Skeletal muscle satellite cell (primary cell): ENCODE measurements around the gene ZFPL1.
"Not testable (repeated sequence)": the region's sequence is repeated elsewhere in the genome, so short reads cannot be mapped to it uniquely, and the experiment has no call there.

Source experiments
- H3K27me3 ChIP-seq: 2 replicates; pipeline ENCODE4 v1.7.0; 2013; ENCODE audit warnings: low read length; ENCODE audit not compliant: control insufficient read depth, insufficient read depth
- H3K36me3 ChIP-seq: 2 replicates; pipeline ENCODE4 v1.7.0; 2013; ENCODE audit warnings: mild to moderate bottlenecking, control low read depth, low read length; ENCODE audit not compliant: insufficient read depth
- H3K4me1 ChIP-seq: 2 replicates; pipeline ENCODE4 v1.7.0; 2013; ENCODE audit warnings: low read length; ENCODE audit not compliant: control insufficient read depth, insufficient read depth
- H3K4me2 ChIP-seq: 2 replicates; pipeline ENCODE4 v1.7.0; 2013; ENCODE audit warnings: mild to moderate bottlenecking, low read length
- H3K4me3 ChIP-seq: 2 replicates; pipeline ENCODE4 v1.7.0; 2013; ENCODE audit warnings: low read length
- H3K9ac ChIP-seq: 2 replicates; pipeline ENCODE4 v1.7.0; 2013; ENCODE audit warnings: mild to moderate bottlenecking, low read depth, low read length, moderate library complexity
- H3K9me3 ChIP-seq: replicated peaks from 2 replicates; pipeline ENCODE4 v1.7.0; 2013; ENCODE audit warnings: mild to moderate bottlenecking, control low read depth, low read length

ZFPL1 gene

DNA sequence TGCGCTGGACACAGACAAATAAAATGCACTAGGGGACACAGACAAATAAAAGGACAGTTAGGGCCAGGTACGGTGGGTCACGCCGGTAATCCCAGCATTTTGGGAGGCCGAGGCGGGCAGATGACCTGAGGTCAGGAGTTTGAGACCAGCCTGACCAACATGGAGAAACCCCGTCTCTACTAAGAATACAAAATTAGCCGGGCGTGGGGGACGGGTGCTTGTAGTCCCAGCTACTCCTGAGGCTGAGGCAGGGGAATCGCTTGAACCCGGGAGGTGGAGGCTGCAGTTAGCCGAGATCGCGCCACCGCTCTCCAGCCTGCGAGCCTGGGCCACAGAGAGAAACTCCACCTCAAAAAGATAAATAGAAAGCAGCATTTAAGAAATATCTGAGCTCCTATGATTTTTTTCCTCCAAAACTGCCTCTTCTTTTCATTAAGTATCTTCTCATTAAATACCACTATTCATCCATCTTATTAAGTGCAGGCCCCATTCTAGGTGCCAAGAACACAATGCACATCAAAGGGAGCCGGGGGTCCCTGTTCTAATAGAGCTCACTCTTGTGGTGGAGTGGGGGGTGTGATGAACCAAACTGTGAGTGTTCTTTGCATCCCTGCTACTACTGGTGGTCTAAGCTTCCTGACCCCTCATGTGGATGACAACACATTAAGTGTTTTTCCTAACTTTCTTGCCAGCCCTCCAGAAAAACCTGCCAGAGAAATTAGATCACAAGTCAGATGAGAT, 34.2 kb downstream of the ZFPL1 start:
- Histone ChIP-seq H3K4me1 (peaks cover 26% of the 10 kb centered on the region), H3K9ac (no peak overlapping the region), H3K9me3 (no peaks in the 10 kb centered on the region), H3K27me3 (no peaks in the 10 kb centered on the region), H3K36me3 (peaks cover 42% of the 10 kb centered on the region), H3K4me2 (no peak overlapping the region), H3K4me3 (no peak overlapping the region)

- H3K4me2 ChIP-seq, H3K9ac ChIP-seq, H3K9me3 ChIP-seq, H3K4me3 ChIP-seq, H3K27me3 ChIP-seq: not testable (repeated sequence)
- peaks cover 24% of the 10 kb centered on the region for H3K4me1 ChIP-seq
- peaks cover 42% of the 10 kb centered on the region for H3K36me3 ChIP-seq
Measured at GRCh38 chr11:65118891-65119669, 35.1 kb downstream of the ZFPL1 start.

DNA sequence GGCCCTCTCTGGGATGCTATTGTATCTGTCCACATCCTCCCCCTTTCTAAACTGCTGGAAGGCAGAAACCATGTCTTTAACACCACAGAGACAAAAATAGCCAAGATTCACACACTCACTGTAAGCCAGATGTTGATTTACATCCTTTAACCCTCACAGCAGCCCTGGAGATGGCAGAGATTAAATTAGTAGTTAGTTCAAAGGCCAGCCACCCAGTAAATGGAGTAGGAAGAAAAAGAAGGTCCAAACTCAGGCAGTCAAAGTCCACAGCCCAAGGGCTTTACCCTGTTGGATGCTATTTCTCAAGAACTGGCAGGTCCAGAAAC, 35.6 kb downstream of the ZFPL1 start:
- Histone ChIP-seq H3K9ac (no peak overlapping the region), H3K27me3 (no peaks in the 10 kb centered on the region), H3K4me2 (no peak overlapping the region), H3K4me3 (no peak overlapping the region), H3K36me3 (peaks cover 44% of the 10 kb centered on the region), H3K9me3 (no peaks in the 10 kb centered on the region), H3K4me1 (peaks cover 24% of the 10 kb centered on the region)

DNA sequence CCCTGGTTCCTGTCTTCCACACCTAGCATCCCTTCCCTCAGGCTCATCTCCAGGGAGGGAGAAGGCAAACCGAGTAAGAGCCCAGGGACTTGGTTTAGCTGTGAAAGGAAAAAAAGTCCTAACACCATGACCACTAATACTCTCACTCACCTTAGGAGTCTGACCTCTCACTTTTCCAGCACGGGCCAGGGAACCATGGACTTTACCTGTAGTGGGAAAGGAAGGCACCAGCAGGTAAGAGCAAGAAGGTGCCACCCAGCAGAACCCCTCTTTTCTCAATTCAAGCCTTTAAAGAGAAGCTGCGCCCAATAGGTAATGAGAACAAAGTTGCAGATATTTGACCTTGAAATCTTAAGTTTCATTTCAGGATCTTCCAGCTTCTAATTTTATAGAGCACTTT, 36.8 kb downstream of the ZFPL1 start:
- Histone ChIP-seq H3K4me3 (peak overlapping the region; percentile 95), H3K36me3 (peaks cover 52% of the 10 kb centered on the region), H3K4me1 (peaks cover 24% of the 10 kb centered on the region), H3K4me2 (peak overlapping the region; percentile 85), H3K9ac (peak overlapping the region; percentile 97), H3K9me3 (no peaks in the 10 kb centered on the region), H3K27me3 (no peaks in the 10 kb centered on the region)

- peak overlapping the region; percentile 85 for H3K4me2 ChIP-seq
- H3K27me3 ChIP-seq: no peaks in the 10 kb centered on the region
- H3K36me3 ChIP-seq: peaks cover 51% of the 10 kb centered on the region
- peaks cover 17% of the 10 kb centered on the region for H3K4me1 ChIP-seq
- H3K9me3 ChIP-seq: no peaks in the 10 kb centered on the region
- H3K9ac ChIP-seq: peak overlapping the region; percentile 97
- H3K4me3 ChIP-seq: peak overlapping the region; percentile 95
Measured at GRCh38 chr11:65121447-65121864, 37.4 kb downstream of the ZFPL1 start.

- no peaks in the 10 kb centered on the region for H3K27me3 ChIP-seq
- peak within 1 kb of the TSS; percentile 95 for H3K4me3 ChIP-seq
- peaks cover 57% of the 10 kb centered on the region for H3K36me3 ChIP-seq
Measured at GRCh38 chr11:65121865-65122696, 38.1 kb downstream of the ZFPL1 start, which contains the start of the genes FAU and MRPL49. TSS of gene FAU (minus strand) at chr11:65122134. CDS start at chr11:65121813, 321 bp downstream. TSS of gene MRPL49 (plus strand) at chr11:65122321. CDS start at chr11:65122347, 26 bp downstream.

DNA sequence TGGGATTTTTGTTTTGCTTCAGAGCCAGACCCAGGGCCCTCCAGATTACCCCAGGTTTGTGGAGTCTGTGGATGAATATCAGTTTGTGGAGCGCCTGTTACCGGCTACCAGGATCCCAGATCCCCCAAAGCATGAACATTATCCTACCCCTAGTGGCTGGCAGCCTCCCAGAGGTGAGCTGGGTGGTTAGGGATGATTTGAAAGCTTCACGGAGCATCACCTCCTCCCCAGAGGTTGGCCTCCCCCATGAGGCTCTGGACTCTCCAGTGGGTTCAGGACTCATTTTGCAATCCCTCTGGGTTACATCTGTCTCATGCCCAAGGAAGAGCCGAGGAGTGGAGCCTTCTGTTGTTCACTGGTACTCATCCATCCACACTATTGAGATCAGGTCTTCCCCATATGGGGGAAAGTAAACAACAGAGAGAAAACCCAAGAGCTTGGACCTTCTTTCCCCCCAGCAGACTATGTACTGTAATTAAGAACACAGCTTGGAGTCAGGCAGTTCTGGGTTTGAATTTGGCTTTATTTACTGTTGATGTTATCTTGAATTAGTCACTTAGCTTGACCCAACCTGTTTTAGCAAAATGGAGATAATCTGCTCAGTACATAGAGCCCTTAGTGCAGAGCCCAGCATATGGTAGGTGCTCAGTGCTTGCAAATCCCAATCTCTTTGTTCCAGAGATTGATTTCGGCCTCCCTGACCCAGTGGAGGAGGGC, 40.6 kb downstream of the ZFPL1 start:
- peaks cover 69% of the 10 kb centered on the region for H3K36me3 ChIP-seq

More at GRCh38 chr11:65121865-65122696, 38.1 kb downstream of the ZFPL1 start, which contains the start of the genes FAU and MRPL49:
- Histone ChIP-seq H3K4me2 (peak within 1 kb of the TSS; percentile 85), H3K9me3 (no peaks in the 10 kb centered on the region), H3K4me1 (peaks cover 13% of the 10 kb centered on the region), H3K9ac (peak within 1 kb of the TSS; percentile 97)

DNA sequence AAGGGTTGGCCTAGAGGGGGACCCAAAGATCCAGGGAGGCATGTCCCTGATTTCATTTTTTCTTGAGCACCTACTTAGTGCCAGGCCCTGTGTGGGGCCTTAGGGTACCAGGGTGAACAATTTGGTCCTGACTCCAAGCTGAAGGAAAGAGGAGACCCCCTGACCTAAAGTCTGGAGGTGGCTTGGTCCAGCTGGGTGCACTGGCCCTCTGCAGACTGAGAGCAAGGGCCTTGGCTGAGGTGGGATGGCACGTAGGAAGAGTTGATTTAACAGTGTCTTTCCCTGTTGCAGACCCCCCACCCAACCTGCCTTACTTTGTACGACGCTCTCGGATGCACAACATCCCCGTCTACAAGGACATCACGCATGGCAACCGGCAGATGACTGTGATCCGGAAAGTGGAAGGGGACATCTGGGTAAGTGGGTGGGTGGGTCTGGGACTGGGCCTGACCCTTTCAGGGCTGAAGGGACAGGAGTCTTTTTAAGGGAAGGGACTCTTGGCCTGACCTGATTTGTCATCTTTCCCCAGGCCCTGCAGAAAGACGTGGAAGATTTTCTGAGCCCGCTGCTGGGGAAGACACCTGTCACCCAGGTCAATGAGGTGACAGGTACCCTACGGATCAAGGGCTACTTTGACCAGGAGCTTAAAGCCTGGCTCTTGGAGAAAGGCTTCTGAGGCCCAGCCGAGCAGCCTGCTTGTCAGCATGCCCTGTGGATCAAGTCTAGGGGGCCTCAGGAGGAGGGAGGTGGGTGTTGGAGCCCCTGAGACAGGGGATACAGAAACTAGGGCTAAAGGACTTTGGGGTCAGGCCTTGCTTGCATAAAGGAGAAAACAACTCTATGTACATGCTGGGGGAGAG, 41.4 kb downstream of the ZFPL1 start:
- Histone ChIP-seq H3K36me3 (peaks cover 69% of the 10 kb centered on the region), H3K9me3 (no peaks in the 10 kb centered on the region), H3K4me3 (no peak overlapping the region), H3K9ac (no peak overlapping the region), H3K27me3 (no peaks in the 10 kb centered on the region), H3K4me2 (no peak overlapping the region), H3K4me1 (peaks cover 13% of the 10 kb centered on the region)

More for the DNA sequence above, 40.6 kb downstream of the ZFPL1 start:
- no peaks in the 10 kb centered on the region for H3K27me3 ChIP-seq
- no peak overlapping the region for H3K4me3 ChIP-seq
- H3K4me1 ChIP-seq: peaks cover 13% of the 10 kb centered on the region
- no peak overlapping the region for H3K4me2 ChIP-seq
- no peaks in the 10 kb centered on the region for H3K9me3 ChIP-seq
- no peak overlapping the region for H3K9ac ChIP-seq

DNA sequence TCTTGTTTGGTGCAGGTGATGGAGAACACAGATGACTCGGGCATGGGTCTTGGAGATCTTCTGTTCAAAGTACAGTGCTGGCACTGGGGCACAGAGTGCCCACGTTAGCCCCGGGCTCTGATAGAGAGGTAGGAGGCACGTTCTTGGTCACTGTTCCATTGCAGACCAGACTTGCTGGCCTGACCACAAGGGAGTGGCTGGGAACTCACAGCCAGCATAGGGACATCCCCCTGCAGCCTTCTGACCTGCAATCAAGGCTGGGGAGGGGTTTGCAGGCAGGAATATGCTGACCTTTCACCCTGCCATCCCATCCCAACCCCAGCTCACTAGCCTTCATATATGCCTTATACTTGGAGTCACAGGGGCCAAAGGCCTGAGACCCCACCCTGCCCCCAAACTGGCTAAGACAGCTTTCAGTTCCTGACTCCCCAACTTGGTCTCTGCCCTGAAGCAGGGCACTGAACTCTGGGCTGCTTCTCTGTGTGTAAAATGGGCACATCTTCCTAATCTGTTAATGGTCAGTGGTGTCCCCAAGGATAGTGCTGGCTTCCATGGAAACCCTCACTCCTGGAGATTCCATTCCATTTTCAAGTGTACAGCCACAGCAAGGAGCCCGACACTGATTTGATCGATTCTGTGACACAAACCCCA, 42.7 kb downstream of the ZFPL1 start:
- H3K4me1 ChIP-seq: peaks cover 6% of the 10 kb centered on the region
- no peak overlapping the region for H3K9ac ChIP-seq
- no peak overlapping the region for H3K4me3 ChIP-seq
- H3K27me3 ChIP-seq: no peaks in the 10 kb centered on the region
- no peaks in the 10 kb centered on the region for H3K9me3 ChIP-seq
- H3K36me3 ChIP-seq: peaks cover 67% of the 10 kb centered on the region
- no peak overlapping the region for H3K4me2 ChIP-seq
